CD4-positive, alpha-beta T cell treated with Interleukin-4 for 1 hour (primary cell): Measurements from ENCODE around the gene USH2A.

ENCODE experiments used
- DNase-seq, 2 donors: peaks; one replicate each; pipeline ENCODE4 v3.0.0-alpha.2; 2020 to 2022

USH2A gene

DNA sequence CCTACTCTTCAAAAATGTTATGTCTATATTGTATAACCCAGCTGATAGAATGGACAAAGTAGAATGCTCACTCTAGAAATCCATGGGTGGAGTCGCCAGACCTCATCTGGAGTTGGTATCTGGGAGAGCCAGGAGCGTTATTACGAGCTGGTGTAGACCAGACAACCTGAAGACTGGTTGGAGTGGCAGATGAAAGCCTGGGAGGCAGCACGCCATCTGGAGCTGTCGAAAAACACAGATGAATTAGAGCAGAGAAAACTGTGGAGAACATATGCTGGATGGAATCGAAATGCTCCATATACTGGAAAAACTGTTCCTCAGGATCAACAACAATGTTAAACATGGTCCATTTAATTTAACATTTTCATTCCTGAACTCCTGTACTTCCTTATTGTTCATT is 522.6 kb downstream of the USH2A start:
- DNase-seq, result no peak

DNA sequence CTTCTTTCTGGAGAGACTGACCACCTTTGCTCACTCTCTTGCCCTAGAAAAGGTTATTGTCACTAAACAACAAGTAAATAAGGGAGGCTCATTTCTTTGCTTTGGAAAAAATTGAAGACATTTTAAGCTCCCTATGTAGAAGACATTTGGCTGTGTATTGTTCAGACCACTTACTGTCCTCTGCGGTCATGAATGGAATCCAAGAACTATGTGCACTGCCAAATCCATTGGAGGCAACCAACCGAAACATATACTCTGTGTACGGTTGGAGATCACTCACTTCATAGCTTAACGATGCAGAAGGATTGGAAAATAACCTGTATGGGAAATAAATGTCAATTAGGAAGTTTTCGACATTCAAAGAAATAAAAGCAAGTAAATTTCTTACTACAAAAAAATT is 523.3 kb downstream of the USH2A start:
- DNase-seq, result no peak

DNA sequence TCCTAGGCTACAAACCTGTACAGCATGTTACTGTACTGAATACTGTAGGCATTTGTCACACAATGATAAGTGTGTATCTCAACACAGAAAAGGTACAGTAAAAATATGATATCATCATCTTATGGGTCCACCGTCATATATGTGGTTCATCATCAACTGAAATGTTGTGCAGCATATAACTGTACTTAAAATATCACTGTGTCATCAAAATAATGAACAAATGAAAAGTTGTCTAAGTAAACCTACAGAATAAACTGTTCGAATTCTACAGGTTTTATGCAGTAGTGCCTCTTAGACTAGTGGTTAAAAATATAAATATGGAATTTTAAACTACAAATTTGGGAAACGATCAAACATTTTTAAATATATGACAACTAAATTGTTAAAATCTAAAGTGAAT is 527.4 kb downstream of the USH2A start:
- no peak for DNase-seq

DNA sequence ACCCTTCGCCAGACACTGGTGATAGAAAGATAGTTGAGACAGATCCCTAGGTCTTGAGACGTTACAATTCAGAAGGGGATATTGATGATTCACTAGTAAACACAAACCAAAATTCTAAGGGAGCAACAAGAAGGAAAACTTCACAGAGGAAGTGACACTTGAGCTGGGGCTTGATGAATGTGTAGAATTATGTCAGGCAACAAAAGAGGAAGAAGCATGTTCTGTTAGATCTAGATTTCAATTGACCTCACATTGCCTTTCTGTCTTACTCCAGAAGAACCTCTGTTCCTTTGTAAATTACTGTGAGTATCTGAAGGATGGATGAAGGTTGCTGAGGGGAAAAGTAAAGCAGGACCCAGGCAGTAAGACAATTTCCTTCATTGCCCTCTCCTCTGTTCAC is 528.0 kb downstream of the USH2A start:
- no peak for DNase-seq

DNA sequence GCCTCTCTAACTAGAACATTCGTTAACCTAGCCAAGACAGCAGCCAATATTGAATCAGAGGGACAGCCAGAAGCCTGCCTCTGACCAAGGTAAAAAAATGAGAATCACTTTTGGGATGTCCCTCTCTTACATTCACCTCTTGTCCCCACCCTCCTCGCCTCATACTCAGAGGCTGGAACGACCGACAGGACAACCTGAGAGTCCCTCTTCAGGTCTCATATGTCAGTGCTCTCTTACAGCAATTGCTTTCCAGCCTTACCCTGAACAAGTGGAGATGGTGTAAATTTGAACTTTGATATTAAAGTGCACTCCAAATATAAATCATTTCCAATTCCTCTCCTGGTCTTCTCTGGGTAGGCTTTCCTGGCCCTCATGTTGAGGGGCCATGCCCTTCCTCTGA is 528.6 kb downstream of the USH2A start:
- no peak for DNase-seq

DNA sequence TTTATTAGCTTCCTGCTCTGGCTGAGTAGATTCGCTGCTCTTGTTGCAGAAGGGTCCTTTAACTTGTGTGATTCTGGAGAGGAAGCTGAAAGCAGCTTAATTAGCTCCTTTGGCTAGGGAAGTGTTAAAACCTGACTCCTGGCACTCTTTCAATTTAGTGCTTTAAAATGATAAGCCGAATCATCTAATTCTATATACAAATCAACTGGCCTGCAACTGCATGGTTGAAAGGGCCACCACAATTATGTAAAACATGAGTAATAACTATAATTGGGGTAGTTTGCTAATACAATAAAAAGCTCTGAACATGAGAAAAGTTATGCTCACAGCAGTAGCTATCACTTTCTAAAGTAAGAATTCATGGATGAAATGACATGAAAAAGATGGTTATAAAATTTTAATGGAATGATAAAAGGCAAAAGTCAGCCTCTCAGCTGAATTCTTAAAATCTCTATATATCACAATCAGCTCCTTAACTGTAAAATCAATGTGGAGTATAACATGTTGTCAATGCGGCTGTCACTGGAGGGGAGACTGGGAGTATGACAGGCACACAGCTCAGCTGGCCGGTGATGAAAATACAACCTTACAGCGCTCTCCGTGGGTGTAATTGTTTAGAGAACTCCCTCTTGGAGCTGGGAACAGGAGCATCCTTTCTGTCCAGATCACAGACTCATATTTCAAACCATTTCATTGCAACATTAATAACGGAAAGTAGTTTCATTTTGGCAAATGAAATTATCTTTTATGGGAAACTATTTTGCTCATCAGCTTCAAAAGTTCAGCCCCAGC is 531.8 kb downstream of the USH2A start:
- no peak for DNase-seq

DNA sequence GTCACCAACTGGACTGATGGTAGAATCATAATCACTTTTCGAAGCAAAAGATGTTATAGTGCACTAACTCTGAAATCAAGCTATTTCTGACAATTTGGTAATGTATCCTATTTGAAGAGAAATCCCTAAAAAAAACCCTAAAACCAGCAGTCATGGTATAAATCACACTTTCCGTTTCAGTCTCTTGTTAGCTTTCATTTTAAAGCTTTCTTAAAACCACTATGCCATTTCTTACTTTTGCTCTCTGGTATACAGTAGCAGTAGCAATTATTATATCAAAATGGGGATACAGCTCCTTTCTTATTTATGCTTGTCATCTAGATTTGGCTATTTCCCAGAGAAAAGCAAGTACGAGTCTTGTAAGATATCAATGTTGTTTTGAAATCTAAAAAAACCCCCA is 532.8 kb downstream of the USH2A start:
- no peak for DNase-seq

DNA sequence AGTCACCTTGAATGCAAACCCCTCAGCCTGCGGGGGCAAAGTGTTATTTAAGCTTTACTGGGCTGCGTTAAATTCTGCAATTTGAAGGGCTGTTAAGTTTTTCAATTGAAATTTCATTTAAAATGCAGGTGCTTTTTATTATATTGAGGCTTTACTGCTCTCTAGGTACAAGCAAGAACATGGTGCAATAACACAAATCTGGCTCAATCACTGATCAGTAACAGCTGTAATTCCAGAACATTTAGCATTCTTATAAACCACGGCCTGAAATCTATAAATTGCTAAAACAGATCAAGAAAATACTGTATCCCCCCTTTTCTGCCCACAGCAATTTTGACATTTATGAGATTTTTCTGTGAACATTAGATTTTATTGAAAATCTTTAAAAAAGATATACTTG is 533.4 kb downstream of the USH2A start:
- DNase-seq, result no peak

DNA sequence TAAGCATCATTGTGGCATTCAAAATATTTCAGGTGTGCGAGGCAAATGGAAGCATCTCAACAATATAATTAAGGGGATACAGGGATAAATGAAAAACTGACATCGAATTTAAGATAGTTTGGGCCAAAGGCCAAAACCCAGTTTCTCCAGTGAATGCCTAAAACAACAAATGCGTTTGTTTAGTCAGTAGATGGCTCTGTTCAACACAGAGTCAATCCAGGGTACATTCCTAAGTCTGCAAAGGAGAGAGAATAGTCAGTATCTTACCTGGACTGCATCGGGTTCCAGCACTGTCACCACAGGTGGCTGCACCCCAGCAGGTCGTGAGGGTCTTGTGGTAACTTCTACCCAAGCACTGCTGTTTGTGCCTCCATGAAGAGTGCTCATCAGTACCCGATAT is 535.1 kb downstream of the USH2A start:
- no peak for DNase-seq

DNA sequence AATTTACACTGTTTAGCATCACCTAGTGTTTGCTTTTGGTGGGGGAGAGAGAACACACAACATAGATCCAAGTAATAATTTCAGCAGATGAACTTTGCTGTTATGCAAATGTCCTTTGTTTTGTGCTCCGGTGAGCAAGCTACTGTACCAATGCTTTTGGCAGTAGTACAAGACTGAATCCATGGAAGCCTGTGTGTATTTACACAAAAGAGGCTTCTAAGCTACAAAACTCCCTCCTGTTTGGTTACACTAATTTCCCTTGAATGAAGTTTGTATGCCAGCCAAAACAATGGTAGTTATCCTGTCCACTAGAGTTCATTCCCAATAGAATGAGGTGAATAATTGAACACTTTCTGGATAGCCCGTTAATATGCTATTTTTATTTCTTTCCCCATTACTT is 535.6 kb downstream of the USH2A start:
- DNase-seq, result no peak

DNA sequence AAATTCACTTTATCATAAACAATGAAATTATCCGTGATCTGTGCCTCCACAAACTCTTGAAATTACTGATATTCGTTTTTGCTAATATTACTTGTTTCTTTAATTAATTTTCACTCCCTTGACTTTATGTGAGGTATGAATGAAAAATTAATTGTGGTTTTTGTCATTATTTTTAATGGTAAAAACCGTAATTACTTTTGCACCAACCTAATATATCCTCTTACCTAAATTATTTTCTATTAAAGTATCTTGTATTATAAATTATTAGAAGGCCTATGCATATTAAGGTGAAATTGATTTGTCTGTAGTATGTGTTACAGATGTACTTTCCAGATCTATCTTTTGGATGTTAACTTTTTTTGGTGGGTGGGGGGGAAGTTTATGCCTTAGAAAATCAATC is 540.2 kb downstream of the USH2A start:
- DNase-seq, result no peak

DNA sequence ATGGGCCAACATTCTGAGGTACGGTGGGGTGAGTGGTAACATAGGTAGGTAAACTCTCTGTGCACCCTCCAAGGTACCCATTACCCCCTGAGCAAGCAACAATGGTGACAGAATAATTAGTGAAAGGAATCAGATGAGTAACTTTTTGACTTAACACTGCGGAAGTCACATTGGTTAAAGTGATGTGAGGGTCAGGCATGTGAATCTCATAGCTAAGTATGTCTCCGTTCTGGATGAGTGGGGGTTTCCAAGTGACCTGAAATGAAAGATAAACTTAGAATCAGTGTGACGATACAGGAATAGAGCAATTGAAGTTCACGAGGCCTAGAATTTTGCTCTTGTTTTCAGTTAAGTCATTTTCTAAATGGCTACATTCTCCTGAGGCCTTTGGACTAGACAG is 544.4 kb downstream of the USH2A start:
- DNase-seq, result no peak

DNA sequence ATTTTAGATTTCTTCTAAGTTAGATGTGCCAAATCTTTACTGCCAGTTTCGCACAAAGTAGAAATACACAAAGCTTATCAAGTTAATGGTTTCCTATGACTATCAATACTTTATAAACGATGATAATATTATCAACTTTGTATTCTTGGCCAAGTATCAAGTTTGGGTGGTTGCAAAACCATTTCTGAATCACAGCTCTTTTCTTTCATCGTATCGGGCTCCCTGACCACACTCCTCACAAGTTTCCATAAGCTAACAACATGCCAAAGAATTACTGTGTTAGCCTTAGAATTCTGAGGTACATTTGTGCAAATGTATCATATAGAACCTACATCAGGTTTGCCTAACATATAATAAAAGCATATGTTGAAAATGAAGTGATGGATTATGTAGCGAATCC is 545.1 kb downstream of the USH2A start:
- DNase-seq, result no peak

DNA sequence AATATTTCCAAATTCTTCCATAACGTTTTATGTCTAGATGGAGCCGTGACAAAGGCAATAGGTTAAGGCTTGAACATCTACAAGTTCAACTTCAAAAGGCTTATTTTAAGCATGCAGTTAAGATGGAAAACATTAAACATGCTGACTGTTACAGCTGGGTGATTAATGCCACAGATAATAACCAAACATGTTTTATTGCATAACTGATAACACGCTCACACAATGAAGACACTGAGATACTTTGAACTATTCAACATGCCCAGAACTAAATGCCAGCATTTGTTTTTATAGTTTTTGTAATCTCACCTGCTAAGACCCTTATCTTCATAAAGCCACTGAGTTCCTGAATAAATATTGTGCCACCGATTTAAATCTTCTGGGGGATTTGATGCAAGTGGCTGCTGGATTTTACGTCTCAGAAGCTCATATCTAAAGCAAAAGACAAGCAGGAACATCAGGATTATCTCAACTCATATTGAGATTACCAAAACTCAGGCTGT is 545.7 kb downstream of the USH2A start:
- DNase-seq, result no peak

DNA sequence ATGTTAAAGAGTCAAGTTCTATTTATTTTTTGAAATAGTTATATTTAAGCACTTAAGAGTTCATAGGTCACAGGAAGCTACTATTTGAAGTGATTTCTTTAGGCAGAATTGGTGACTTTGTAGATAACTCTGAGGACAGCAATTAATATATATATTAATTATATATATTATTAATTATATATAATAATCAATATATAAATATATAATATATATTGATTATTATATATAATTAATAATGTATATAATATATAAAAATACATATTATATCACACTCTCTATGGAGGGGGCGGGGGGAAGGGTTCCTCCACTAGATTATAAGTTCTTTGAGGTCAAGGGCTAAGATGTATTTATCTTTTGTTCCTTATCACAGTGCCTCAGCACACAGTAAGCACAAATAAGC is 547.5 kb downstream of the USH2A start:
- no peak for DNase-seq

DNA sequence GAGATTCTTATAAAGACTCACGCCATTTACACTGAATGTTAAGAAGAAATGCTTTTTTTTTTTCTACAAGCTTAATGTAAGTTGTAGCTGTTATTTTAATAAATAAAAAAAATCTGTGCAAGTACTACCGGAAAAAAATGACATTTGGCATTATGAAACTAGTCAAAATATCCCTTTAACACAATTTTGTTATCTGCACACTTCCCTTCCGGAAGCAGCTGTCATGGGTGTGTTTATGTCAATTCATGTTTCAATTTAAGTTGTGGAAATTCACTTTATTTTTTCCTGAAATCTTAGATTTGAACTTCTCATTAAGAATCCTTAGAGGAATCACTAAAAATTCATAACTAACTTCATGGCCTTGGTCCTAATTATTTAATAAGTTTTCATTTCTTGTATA is 548.0 kb downstream of the USH2A start:
- no peak for DNase-seq

DNA sequence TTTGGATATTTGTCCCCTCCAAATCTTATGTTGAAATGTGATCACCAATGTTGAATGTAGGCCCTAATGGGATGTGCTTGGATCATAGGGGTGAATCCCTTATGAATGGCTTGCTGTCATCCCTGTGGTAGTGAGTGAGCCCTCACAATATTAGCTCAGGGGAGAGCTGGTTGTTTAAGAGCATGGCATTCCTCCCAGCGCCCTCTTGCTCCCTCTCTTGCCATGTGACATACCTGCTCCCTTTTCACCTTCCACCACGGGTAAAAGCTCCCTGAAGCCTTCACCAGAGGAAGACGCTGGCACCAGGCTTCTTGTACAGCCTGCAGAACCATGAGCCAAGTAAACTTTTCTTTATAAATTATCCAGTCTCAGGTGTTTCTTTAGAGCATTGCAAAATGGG is 550.6 kb downstream of the USH2A start:
- DNase-seq, result no peak

DNA sequence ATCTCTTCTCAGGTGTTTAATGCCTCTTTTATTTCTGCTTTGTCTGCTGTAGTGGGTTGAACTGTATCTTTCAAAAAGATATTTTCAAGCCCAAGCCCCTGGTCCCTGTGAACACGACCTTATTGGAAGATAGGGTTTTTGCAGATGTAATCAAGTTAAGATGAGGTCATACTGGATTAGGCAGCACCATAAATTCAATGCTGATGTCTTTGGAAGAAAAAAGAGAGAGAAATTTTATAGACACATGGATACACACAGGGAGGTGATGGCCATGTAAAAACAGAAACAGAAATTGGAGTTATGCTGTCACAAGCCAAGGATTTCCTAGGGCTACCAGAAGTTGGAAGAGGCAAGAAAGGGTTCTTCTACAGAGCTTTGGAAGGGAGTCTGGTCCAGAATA is 554.7 kb downstream of the USH2A start:
- no peak for DNase-seq

DNA sequence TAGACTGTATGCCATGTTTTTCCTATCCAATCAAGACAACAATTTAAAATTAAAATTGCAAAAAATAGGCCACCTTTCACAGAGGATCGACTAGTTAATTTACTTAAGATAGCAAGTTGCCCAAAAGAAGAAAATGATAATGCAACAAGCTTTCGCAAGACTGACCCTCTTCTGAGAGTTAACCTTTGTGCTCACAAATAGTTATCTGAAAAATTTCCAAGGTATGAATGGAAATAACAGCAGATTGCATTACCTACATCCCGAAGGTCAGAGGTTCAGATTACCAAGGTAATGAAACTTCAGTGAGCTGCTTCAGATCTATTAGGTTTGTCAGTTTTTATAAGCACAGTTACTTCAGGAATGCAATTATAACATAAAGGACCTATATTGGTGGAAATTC is 558.2 kb downstream of the USH2A start:
- DNase-seq, result no peak

DNA sequence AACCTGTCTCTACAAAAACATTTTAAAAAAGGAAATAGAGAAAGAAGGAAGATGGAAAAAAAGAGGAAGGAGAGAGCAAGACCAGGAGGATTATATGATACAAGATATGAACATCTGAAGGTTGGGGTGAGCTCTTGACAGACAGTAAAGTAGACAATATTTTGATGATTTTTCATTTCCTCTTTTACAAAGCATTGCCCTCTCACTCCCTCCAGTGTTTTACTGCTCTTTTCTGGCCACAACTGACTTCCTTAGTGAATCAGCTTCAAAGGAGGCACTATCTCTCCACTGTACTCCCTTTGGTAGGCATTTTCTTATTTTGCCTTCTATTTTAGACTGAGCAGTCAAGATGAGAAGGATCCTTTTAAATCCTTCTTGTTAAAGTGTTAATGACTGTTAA is 559.5 kb downstream of the USH2A start:
- DNase-seq, result no peak

DNA sequence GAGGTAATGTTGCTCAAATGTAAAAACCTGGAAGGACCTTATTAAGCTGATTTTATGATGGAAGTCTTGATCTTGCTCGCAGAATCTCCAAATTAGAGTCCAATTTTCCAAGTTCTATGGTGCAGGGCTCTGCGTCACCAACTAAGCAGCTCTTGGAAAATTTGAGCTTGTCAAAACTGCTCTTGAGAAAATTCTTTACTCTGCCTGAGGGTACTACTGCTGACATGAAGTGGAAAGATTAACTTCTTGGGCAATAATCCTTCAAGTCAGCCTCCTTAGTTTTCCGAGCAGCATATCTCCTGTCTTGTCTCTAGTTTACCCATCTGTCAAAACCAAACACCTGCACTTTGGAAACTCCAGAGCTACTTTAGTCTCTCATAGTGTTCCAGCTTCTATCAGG is 562.4 kb downstream of the USH2A start:
- DNase-seq, result no peak

DNA sequence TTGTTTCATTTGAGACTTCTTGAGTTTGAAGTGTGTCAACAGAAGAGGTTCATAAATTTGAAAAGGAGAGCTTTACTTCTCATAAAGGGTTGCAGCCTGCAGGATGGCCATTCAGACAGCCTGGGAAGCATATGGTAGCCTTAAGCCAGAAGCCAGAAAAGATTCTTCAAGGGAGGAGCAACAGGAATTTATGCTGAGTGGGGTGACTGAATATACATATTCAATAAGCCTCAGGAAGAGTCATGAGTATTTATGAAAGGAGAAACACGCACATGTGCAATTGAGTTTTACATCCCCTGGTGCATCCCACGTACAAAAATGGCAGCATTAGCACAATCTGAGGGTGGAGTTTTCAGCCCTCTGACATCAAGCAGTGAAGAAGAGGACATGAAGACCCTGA is 565.9 kb downstream of the USH2A start:
- no peak for DNase-seq

DNA sequence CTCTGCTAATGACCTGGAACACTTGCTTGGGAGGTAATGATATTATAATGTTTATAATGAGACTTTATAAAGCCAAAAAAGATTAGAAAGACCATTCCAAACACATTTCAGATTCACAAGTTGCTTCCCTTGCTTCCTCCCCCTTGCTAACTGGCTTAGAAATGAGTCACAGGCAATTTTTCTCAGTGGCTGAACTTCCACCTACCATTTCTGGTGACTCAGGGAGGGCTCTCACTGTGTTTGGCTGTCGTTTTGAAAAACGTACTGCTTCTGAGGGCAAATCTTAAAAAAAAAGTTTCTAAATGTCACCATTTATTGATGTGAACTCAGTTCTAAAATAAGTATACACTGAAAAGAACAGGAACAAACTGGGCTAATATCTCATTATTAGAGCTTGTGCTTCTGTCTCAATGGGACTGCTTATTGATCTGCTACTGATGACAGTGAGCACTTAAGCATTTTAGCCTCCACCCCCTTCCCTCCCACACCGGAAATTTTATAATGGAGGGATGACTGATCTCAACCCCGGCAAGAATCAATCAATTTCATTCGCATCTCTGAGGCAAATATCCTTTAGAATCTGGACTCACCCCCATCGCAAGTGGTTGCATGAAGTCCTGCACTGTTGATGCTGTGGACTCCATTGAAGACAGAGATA is 577.9 kb downstream of the USH2A start:
- DNase-seq, result no peak

DNA sequence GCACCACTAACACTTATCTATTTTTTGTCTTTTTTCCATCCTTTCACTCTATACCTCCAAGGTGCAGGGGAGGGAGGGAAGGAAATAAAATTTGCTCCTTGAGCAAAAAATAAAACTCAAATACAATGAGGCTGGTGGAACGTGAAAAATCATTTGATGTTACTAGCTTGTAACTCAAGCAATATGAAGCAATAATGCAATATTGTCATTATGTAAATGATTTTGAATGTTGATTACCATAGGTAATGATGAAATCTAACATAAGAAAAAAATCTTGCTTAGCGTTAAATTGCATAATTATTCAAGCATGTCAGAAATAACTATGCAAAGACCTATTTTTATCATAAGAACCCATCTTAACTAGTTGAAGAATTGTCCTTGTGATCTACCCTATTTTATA is 578.5 kb downstream of the USH2A start:
- no peak for DNase-seq

DNA sequence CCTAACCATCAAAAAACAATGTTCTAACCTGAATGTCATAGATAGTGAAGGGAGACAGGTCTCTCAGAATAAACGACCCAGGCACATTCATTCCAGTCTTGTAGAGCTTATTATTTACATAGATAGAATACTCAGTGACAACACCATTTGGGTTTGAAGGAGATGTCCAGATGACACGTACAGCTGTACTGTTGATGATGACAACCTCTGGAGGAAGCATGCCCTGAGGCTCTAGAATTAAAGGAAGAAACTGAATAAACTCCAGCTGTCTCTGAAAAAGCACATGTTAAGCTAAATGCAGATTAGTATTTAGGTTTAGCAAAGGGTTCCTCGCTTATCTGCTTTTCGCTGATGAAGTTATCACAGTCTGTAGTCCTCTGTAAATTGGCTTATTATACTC is 579.0 kb downstream of the USH2A start:
- no peak for DNase-seq
